Lower leg skin (tissue), 4 donors: ENCODE results near the gene SLC39A9. TPM values are rescaled to one million over a fixed set of nuclear protein-coding genes. Genes with fewer than 3 reads are reported as not detected.
"Not testable (repeated sequence)": the region's sequence is repeated elsewhere in the genome, so short reads cannot be mapped to it uniquely, and the experiment has no call there.

Experiments used
- DNase-seq, 2 donors: peaks; one replicate each; pipeline ENCODE4 v3.0.0-alpha.2; 2019; ENCODE audit warnings: low spot score in 2 of 2
- H3K4me3 ChIP-seq: fragments of 200-600 bp; sonication (generic); 2 replicates; pipeline ENCODE4 v1.5.1; 2017; ENCODE audit warnings: mild to moderate bottlenecking, low read depth; ENCODE audit not compliant: poor library complexity, severe bottlenecking
- CTCF ChIP-seq, 3 donors: fragments of 450-650 bp; IDR thresholded peaks; one replicate each; pipeline ENCODE4 v1.5.1; 2016; ENCODE audit warnings: antibody characterized with exemption in 3 of 3, mild to moderate bottlenecking in 3 of 3, moderate library complexity in 2 of 3
- POLR2A ChIP-seq, 2 donors: fragments of 450-650 bp; IDR thresholded peaks; one replicate each; pipeline ENCODE4 v1.6.1; 2016 to 2017; ENCODE audit warnings: antibody characterized with exemption in 2 of 2, mild to moderate bottlenecking in 1 of 2, moderate library complexity in 1 of 2
- WGBS, 2 donors: methylation state at CpG; one replicate each; pipeline ENCODE4 v1.1.5; 2018; 5-methylcytosine and 5-hydroxymethylcytosine counted together
- intact Hi-C: fragments of 100-400 bp; cut with DNase I; formaldehyde crosslinking; loops from one replicate; pipeline ENCODE4 v1.15.0; 2023; ENCODE audit warnings: low total_unique reads
- total RNA-seq, 4 donors: library from RNA; depleted of rRNA; stranded (reverse); fragments of >200 nt; gene quantifications; one replicate each; pipeline ENCODE4 v1.1.0, GENCODE V29; 2016

SLC39A9 gene
- total RNA-seq, 4 donors from 2014 or later = 33.1 to 68.2 (median 49.0) TPM

DNA sequence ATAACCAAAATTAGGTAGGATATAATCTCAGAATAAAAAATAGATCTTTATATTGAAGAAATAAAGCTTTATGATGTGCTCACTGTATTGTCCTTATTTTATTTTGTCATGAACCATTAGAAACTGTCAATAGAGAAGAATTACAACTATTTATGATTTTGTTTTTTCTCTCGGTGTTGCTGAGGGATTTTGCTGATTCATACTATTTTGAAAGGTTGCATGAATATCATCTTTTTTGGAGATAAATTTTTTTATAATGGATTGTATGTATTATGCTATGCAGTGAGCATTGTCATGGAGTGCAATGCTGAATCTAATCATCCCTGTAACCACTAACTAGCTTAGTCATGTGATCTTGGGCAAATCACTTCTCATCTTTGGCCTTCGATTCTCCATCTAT, 15.0 kb downstream of the SLC39A9 start:
- intact Hi-C loops = no loop called here
- 73 to 82% methylated on average over 2 of the region's 2 CpGs for WGBS, 2 donors
- TF ChIP-seq POLR2A (IDR thresholded peaks at IDR 0.05) = no peak
- TF ChIP-seq CTCF (IDR thresholded peaks at IDR 0.05) = no peak
- H3K4me3 ChIP-seq = no peak overlapping the region
- no peak for DNase-seq

GRCh38 chr14:69416087-69416486, 17.6 kb downstream of the SLC39A9 start:
- intact Hi-C loops, H3K4me3 ChIP-seq, DNase-seq: not testable (repeated sequence)
- 94% methylated on average over 4 of the region's 4 CpGs for WGBS, 2 donors

DNA sequence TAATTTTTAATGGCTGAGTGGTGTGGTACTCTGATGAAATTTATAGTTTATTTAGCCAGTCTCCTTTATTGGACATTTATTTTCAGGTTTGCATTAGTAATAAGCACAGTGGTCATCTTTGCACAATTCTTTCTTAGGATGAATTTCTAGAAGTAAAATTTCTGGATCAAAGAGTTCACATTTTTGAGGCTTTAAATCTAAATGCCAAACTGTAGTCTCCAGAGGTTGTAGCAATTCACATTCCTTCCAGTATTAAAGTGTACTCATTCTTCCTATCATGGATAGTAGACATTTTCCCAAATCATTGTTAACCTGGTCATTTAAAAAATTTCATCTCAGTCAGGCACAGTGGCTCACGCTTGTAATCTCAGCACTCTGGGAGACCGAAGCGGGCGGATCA, 24.8 kb downstream of the SLC39A9 start:
- DNase-seq = no peak
- no peak overlapping the region for H3K4me3 ChIP-seq
- WGBS, 2 donors = 96 to 98% methylated on average over 4 of the region's 4 CpGs
- no peak for TF ChIP-seq POLR2A (IDR thresholded peaks at IDR 0.05)
- TF ChIP-seq CTCF (IDR thresholded peaks at IDR 0.05) = no peak
- intact Hi-C loops = no loop called here

GRCh38 chr14:69424149-69424923, 25.8 kb downstream of the SLC39A9 start:
- DNase-seq = no peak
- WGBS, 2 donors = 91 to 94% methylated on average over 2 of the region's 2 CpGs
- H3K4me3 ChIP-seq = no peak overlapping the region
- TF ChIP-seq CTCF (IDR thresholded peaks at IDR 0.05) (no peak), POLR2A (IDR thresholded peaks at IDR 0.05) (no peak)
- intact Hi-C loops = no loop called here

DNA sequence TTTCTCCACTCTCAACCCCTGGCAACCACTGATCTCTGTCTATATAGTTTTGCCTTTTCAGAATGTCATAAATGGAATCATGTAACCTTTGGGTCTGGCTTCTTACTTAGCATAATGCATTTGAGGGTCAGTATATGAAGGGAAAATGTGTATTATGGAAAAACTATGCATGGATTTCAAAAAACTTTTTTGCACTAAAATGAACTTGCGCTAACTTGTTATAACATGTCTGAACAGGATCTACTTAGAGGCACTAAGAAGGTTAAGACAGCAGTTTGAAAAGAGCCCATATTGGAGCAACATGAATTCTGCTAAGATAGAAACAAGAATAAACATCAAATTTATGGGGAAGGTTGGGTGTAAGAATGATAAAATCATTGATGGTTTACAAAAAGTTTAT, 29.1 kb downstream of the SLC39A9 start:
- intact Hi-C loops = no loop called here
- TF ChIP-seq CTCF (IDR thresholded peaks at IDR 0.05) (no peak), POLR2A (IDR thresholded peaks at IDR 0.05) (no peak)
- WGBS, 2 donors = 100% methylated on average over 1 of the region's 1 CpG
- no peak for DNase-seq
- no peak overlapping the region for H3K4me3 ChIP-seq

DNA sequence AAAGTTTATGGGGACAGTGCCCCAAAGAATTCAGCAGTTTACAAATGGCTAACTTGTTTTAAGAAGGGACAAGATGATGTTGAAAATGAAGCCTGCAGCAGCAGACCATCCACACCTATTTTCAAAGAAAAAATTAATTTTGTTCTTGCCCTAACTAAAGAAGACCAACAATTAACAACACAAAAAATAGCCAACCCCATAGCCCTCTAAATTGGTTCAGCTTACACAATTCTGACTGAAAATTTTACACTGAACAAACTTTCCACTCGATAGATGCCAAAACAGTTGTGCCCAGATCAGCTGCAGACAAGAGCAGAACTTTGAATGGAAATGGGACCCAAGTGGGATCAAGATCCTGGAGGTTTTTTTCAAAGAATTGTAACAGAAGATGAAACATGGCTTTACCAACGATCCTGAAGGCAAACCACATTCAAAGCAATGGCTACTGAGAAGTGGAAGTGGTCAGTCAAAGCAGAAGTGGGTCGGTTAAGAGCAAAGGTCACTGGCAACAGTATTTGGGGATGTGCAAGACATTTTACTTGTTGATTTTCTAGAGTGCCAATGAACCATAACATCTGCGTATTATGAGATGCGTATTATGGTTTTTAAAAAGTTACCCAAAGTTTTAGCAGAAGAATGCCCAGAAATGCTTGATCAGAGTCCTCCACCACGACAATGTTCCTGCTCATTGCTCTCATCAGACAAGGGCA, 30.0 kb downstream of the SLC39A9 start:
- intact Hi-C loops = no loop called here
- no peak for DNase-seq
- no peak overlapping the region for H3K4me3 ChIP-seq
- TF ChIP-seq POLR2A (IDR thresholded peaks at IDR 0.05) = no peak
- TF ChIP-seq CTCF (IDR thresholded peaks at IDR 0.05) = no peak
- WGBS, 2 donors = 89 to 91% methylated on average over 6 of the region's 6 CpGs
